Putamen (tissue), 1 donor: ENCODE results near the gene AKT2.

Experiments
- DNase-seq: peaks from one replicate; pipeline ENCODE4 v3.0.0-alpha.2; 2016; ENCODE audit warnings: low spot score

Gene AKT2

DNA sequence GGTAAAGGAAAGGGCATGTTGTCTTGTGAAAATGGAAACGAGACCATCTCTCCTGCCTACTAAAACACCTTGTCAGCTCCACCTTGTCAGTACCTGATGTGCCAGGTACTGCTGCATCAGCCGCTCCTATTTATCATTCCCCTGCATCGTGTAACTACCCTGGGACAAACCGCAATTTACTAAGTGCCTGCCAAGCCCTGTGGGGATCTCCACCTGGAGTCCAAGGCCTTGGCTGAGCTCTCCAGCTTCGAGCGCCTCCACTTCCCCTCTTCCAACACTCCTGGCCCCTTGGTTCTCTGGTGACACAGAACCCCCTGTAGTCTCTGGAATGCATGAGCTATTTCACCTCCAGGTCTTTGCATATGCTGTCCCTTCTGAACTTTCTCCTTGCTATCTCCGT is 32.8 kb downstream of the AKT2 start:
- no peak for DNase-seq

DNA sequence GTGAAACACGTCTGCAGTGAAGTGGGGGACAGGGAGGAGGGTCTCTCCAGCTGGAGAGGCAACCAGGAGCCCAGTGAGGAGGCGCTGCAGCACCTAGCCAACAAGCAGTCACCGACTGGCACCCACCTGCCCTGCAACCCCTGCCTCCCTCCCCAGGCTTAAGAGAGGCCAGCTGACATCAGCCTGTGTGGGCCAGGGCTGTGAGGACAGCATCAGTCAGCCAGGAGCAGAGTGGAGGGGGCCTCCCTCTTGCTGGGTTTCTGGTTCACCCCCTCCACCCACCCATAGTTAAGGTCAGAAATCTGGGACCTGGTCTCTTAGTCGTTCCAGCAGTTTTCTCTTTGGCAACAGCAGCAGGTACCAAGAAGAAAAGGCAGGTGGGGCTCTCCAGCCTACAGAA is 33.2 kb downstream of the AKT2 start:
- no peak for DNase-seq

DNA sequence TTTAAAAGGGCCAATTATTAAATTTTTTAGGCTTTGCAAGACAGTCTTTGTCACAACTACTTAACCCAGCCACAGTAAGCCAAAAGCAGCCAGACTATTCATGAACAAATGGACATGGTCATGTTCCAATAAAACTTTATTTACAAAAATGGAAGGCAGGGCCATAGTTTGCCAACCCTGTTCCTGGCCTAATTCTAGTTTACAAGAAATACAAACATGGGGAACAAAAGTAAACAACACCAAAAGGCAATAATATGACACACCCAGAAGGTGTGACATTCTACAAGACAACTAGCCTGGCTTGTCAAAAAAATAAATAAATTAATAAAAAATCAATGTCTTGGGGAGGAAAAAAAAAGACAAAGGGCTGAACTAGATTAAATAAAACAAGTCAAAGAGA is 33.9 kb downstream of the AKT2 start:
- DNase-seq, result no peak

DNA sequence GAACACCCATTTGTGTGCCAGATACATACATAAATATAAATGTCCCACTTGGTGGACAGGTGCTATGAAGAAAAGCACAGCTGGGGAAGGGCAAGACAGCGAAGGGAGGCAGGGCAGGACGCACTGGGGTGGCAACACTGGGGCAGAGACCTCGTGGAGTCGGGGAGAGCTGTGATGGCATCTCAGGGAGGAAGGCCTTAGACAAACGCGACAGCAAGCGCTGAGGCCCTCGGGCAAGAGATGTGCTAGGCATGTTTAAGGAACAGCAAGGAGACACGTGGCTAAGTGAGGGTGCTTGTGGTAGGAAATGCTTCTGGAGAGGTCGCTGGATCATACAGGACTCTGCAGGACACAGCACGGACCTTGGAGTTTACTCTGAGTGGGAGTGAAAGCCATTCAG is 35.4 kb downstream of the AKT2 start:
- DNase-seq, result no peak

DNA sequence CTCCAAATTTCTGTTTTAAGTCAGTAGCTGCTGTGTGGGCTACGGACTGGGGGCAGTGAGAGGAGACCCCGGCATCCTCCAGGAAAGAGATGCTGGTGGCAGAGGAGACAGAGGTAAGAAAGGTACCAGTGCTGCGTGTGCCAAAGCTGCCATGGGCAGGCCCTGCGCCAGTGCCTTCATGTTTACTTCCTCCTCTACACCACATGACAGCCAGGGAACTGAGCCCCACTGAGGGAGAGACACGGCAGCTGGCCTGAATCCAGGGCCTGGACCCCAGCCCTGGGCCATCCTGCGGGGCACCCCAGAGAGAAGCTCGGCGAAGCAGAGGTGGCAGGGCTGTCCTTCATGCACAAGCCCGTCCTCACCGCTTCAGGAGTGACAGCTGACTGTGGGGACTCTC is 35.9 kb downstream of the AKT2 start:
- DNase-seq, result no peak

DNA sequence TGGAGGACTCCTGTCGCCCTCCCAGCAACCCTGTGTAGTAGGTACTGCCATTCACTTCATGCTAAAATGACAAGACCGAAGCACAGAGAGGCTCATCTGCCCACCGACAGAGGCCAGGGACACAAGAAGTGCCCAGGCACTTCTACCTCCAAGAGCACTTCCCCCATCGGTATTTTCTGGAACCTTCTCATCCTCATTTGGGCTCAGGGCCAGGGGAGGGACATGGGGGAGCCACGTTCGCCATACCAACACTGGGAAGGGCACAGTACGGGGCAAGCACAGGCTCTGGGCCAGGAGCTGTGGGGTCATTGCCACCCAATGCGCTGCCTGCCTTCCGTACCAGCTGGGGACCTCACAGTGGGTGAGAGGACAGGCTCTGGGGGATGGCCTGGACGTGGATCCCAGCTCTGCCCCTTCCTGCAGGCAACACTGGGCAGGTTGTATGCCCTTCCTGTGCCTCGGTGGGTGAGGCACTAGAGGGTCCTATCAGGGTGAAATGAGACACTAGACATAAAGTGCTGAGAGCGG is 37.3 kb downstream of the AKT2 start:
- DNase-seq, result no peak

DNA sequence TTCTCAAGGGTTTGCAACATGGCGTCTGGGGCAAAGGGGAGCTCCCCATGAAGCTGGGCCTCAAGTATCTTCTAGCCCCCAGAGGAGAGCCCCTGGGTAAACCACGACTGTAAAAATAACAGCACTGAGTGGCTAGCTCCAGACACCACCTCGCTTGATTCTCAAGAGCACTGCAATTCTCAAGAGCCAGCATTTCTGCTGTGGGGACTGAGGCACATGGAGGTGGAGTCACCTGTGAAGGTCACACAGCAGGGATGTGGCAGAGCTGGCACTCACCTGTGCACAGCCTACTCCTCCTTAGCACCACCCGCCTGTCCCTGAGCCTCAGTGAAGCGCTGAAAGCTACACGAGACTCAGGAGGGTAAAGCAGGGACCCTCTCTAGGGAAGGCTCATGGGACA is 38.0 kb downstream of the AKT2 start:
- no peak for DNase-seq

DNA sequence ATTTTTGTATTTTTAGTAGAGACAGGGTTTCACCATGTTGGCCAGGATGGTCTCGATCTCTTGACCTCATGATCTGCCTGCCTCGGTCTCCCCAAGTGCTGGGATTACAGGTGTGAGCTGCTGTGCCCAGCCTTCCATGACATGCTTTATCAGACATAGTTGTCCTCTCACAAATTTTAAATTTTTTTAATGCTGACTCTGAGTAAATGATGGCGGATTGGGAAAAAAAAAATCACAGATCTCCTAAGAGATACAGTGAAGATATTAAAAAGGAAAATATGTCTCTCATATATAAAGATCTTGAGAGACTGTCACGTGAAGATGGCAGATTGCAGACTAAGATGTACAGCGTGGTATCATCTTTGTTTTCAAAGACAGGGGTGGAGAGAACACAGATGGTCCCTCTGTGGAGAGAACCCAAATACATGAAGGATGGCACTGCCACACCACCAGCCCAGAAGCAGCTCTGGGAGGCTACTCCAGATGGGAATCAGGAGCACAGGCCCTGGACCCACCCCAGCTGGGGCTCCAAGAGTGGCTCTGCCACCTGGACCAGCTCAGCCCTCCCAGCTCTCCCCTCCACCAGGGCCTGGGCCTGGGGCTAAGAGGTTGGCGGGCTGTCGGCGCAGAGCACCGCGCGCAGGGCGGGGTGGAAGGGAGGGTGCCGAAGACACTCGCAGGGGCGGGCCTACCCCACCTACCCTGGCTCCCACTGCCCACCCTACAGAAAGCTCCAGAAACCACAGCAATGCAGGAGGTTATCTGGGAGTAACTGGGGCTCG is 38.7 kb downstream of the AKT2 start:
- DNase-seq, result no peak

DNA sequence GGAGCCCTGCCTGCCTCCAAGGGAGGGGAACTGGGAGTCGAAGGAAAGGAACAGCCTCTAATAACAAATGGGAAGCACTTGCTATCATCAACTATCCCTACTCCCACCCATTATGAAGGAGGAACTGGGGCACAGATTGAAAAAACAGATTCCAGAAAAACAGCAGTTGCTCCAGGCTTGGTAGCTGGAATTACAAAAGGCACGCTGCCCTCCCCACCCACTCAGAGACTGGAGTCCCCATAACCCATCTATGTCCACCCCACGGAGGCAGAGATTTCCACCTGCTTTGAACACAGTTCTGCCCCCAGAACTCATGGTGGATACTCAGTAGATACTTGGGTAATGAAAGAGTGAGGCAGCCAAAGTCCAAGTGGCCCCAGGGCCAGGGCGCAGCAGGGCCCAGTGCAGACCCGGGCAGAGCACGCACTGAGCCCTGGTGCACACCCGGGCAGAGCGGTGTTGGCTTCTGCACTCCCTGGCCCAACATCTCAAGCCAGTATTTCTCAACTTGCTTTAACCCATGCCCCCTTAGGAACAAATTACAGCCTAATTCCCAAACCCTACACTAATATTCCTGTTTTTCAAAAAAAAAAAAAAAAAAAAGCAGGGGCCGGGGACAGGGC is 39.5 kb downstream of the AKT2 start:
- DNase-seq, result no peak

DNA sequence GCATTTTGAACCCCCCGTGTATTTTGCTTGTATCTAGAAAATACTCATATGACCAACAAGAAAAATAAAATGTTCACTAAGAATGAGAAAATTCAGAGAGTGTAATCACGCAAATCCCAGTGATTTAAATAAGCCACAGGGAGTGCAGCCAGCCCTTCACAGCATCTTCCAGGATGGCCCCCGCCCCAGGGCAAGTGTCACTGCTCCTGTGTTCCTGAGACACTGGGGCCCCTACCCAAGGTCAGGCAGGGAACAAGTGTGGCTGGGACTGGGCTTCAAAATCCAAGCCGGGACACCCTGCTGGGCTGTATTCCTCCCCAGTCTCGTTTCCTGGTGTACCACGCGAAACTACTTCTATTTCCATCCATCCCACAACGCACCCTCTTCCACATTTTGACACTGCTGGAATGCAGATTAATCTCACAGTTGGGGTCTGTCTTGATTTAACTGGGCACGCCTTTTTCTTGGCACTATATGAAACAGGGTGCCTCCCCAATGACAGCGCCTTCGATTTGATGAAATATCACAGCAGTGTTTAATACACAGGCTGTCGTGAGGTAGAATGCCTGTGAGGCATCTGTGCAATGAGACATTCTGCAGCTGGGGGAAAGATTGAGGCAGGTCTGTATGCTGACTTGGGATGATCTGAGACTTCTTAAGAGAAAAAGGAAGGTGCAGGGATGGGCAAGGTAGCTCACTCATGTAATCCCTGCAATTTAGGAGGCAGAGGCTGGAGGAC is 40.4 kb downstream of the AKT2 start:
- DNase-seq, result no peak

DNA sequence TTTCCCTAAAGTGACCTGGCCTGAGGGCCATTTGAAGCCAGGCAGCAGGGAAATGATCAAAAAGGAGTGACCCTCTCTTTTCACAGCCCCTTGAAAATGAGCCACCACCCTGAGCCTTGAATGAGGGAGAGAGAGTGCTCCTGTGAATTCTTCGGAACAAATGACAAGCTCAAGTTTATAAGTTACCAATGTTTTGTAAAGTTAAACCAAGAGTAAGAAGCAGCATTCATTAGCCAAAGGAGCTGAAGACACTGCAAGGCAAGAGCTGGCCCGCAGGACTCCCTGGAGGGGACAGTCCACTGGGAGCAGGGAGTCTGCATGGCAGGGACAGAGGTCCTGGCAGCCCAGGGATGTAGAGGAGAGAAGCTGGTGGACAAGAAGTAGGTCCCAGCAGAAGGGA is 42.0 kb downstream of the AKT2 start:
- DNase-seq, result no peak

DNA sequence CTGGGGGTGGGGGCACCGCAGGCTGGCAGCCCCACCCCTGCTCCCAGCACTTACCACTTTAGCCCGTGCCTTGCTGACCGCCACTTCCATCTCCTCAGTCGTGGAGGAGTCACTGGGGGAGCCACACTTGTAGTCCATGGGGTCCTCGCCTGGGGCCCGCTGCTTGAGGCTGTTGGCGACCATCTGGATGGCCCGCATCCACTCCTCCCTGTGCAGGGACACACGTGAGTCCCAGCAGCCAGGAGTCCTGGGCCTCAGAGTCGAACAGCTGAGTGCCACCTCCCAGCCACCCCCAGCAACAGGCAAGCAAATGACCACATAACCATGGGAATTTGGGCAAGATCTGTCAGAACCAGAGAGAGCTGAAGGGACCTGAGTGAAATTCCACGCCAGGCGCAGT is 42.7 kb downstream of the AKT2 start:
- no peak for DNase-seq

DNA sequence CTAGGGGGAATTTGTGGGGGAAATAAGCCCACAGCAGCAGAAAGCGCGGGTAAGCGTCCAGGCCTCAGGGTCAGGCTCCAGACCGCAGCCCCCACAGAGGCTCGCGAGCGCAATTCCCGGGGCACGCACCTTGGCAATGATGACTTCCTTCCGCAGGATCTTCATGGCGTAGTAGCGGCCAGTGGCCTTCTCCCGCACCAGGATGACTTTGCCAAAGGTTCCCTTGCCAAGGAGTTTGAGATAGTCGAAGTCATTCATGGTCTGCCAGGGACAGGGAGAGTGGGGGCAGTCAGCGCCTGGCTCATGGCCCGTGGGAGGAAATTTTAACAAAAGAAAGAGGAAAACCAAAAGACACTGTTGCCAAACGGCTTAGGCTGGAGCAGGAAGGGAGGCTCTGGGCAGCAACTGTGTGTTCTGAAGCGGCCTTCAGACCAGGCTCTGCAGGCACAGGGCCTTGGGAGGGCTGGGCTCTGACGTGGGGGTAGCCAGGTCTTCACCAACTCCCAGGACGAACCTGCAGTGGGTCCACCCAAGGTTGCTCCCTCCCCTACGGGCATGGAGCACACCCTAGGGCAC is 43.2 kb downstream of the AKT2 start:
- peak; percentile 92 for DNase-seq

DNA sequence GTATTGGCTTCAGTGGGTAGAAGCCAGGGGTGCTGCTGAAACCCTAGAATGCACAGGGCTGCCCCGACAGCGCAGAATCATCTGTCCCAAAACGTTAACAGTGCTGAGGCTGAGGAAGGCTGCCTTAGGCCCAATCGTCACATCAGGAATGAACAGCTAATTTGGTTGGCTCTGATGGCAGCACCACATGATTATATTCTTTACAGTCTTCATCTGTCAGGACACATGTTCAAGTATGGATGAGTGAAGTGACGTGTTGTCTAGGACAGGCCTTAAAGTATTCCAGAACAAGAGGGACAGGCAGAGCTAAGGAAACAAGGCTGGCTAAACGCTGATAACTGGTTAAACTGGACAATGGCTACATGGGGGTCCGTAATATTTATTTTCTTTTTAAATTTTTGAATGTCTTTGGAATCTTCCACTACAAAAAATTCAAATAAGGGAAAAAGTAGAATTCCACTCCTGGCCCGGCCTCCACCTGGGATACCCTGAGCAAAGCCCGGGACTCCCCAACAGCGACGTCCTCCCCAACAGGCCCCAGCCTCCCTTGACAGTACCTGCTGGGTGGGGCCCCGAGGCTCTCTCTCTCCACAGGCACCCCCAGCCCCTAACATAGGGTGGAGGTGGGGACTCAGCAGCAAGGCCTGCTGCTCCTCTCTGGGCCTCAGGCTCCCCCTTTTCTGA is 43.9 kb downstream of the AKT2 start:
- no peak for DNase-seq

DNA sequence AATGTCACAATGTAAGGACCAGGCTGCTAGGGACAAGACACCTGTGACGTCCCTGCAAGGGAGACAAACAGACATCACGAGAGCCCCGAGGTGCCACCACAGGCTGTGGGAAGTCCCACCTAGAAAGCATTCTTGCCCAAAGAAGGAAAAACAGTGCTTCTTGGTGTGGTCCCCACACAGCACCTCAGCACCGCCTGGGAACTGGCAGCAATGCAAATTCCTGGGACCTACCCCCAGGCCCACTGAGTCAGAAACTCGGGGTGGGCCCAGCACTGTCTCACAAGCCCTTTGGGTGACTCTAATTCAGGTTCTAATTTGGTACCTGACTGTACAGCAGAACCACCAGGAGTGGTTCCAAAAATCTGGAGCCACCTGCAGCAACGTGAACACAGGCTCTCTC is 44.8 kb downstream of the AKT2 start:
- no peak for DNase-seq

DNA sequence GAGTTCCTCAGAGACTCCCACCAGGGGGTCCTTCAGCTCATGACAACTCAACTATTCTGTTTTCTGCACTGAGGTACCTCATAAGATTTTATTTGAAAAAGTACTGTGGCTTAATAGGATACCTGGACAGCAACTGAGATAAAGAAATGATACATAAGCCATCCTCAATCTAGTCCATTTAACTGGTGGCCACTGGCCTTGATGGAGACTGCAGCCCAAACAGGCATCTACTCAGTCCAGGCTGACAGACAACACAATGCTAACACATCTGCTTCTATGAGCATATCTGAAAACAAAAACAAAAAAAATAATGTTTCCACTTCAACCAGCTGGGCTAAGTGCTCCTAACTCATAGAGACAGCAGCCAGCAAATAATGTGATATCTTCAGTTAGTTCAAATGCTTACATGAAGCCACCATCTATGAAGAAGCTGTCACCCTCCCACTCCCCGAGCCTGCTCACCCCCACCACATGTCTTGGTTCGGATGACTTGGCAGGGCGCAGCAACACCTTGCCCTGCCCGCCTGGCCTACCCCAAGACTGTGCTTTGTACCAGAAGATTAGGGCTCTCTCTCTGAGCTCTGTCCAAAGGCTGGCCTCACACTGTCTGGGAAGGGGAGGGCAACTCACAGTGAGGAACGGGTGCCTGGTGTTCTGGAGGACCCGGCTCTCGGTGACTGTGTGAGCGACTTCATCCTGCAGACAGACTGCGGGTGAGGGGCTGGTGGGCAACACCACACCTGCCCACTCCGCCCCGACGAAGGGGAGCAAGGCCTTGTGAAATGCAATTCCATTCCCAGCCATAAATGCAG is 45.5 kb downstream of the AKT2 start:
- no peak for DNase-seq

DNA sequence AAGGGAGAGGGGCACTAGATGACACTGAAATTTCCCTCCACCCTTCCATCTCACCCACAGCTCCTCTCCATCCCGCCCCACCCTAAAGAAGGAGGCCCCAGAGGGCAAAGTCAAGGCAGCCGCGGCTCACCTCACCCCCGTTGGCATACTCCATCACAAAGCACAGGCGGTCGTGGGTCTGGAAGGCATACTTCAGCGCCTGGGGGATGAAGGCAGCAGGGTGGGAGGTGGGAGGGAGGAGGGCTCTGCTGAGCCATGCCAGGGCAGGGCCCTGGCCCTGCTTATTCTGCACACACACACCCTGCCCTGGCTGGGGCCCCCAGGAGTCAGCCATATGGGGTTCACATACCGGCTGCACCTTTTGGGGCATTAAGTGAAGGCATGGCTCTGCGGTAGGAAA is 46.4 kb downstream of the AKT2 start:
- DNase-seq, result no peak

DNA sequence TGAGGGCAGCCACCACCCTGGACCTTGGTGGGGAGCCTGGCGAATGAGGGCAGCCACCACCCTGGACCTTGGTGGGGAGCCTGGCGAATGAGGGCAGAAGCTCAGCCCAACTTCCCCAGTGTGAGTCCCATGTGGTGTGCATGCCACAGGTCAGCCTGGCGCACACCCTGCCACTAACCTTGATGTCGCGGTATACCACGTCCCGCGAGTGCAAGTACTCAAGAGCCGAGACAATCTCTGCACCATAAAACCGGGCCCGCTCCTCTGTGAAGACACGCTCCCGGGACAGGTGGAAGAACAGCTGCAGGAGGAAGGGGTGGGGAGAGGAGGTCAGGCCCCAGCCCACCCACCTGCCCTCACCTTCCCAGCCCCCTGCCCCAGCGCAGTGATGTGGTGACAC is 47.4 kb downstream of the AKT2 start:
- DNase-seq, result no peak

DNA sequence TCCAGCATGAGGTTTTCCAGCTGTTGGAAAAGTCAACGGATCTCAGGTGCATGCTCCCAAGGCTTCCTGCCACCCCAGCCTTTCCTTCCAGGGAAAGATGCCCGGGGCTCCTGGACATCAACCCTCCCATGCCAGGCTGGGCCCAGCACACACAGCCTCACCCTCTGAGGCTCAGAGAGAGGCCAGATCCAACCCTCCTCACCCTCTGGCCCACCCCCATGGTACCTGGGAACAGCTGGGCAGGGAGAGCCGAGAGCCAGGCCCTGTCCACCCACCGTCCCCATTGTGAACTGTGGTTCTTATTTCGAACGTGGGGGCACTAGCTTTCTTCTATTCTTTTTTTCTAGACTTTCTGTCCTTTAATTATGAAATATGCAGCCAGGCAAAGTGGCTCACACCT is 48.8 kb downstream of the AKT2 start:
- DNase-seq, result no peak

DNA sequence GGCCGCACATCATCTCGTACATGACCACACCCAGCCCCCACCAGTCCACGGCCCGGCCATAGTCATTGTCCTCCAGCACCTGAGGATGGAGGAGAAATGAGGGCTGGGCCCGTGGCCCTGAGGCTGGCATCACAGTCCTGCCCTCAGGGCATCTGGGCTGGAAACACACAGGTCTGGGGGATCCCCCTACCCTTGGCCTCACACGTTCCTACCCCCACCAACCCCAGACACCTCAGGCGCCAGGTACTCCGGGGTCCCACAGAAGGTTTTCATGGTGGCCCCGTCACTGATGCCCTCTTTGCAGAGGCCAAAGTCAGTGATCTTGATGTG is 49.2 kb downstream of the AKT2 start:
- DNase-seq, result no peak

DNA sequence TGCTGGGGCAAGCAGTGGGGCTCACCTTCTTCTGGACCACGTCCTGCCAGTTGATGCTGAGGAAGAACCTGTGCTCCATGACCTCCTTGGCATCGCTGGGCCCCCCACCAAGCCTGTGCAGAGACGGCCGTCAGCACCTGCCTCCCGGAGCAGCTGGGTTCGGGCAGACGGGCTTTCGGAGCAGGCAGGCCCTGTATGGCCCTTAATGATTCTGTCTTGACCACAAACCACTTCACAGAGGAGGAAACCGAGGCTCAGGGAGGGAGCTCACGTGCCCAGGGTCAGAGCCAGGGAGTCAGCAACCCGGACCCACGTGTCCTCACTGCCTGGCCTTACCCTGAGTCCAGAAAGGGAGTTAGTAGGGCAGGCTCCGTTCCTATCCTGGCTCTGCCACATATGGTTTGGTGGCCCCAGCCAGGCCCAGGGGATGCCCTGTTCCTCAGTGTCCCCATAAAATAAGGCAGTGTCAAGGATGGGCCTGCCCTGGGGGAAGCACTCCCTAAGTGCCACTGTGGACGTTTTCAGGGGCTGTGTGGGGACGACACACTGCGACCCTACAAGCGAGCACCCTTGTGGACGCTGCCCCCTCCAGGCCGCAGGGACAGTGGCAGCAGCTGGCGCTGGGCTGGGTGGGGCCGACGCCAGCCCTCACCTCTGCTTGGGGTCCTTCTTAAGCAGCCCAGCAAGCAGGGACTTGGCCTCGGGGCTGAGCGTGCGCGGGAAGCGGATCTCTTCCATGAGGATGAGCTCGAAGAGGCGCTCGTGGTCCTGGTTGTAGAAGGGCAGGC is 49.7 kb downstream of the AKT2 start:
- DNase-seq, result no peak
